ENCODE measurements around the gene NUP50. TPM values are rescaled to one million over a fixed set of nuclear protein-coding genes. Genes with fewer than 3 reads are reported as not detected.

NUP50 gene
- total RNA-seq, 3 donors from 2014 or later: 42.5 to 80.7 (median 65.7) TPM

DNA sequence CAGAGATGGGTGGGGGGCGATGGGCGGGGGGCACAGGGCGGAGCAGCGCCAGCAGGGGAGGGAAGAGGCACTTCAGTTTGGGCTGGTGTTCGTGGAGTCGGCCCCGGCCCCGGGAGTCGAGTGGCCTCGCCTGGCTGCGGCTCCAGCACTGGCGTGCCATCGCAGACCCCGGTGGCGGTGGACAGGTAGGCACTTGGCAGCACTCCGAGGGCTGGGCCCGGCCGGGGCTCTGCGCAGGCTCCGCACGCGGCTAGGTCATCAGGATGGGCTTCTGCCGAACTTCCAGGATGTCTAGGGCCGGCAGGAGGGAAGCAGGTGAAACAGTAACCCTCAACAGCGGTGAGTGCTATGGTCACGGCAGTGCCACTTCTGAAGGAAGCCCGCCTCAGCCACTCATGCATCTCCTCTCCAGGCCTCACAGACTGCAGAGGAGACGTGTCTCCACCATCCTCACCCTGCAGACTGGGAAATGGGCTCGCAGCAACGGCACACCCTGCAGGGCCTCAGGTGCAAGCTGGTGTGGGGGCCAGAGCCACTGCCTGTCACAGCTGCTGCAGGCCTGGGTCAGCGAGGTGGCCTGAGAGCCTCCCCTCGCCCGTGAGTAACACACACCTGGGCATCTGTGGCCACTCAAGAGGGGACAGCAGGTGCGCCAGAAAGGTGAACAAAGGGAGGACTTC is 33.3 kb downstream of the NUP50 start:
- peak in 1 of 3 donors; percentile 40 for DNase-seq
- TF ChIP-seq, protein P1, sequence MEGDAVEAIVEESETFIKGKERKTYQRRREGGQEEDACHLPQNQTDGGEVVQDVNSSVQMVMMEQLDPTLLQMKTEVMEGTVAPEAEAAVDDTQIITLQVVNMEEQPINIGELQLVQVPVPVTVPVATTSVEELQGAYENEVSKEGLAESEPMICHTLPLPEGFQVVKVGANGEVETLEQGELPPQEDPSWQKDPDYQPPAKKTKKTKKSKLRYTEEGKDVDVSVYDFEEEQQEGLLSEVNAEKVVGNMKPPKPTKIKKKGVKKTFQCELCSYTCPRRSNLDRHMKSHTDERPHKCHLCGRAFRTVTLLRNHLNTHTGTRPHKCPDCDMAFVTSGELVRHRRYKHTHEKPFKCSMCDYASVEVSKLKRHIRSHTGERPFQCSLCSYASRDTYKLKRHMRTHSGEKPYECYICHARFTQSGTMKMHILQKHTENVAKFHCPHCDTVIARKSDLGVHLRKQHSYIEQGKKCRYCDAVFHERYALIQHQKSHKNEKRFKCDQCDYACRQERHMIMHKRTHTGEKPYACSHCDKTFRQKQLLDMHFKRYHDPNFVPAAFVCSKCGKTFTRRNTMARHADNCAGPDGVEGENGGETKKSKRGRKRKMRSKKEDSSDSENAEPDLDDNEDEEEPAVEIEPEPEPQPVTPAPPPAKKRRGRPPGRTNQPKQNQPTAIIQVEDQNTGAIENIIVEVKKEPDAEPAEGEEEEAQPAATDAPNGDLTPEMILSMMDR (IDR thresholded peaks at IDR 0.05): no peak
- intact Hi-C loops (cut with DNase I, micrococcal nuclease): no loop called here
- ATAC-seq: no peak
- Histone ChIP-seq H3K9me3 (no peaks in the 10 kb centered on the region), H3K36me3 (ENCODE audit: low read depth) (no peaks in the 10 kb centered on the region), H3K4me1 (ENCODE audit: low read depth) (no peaks in the 10 kb centered on the region), H3K4me3 (no peak overlapping the region)

DNA sequence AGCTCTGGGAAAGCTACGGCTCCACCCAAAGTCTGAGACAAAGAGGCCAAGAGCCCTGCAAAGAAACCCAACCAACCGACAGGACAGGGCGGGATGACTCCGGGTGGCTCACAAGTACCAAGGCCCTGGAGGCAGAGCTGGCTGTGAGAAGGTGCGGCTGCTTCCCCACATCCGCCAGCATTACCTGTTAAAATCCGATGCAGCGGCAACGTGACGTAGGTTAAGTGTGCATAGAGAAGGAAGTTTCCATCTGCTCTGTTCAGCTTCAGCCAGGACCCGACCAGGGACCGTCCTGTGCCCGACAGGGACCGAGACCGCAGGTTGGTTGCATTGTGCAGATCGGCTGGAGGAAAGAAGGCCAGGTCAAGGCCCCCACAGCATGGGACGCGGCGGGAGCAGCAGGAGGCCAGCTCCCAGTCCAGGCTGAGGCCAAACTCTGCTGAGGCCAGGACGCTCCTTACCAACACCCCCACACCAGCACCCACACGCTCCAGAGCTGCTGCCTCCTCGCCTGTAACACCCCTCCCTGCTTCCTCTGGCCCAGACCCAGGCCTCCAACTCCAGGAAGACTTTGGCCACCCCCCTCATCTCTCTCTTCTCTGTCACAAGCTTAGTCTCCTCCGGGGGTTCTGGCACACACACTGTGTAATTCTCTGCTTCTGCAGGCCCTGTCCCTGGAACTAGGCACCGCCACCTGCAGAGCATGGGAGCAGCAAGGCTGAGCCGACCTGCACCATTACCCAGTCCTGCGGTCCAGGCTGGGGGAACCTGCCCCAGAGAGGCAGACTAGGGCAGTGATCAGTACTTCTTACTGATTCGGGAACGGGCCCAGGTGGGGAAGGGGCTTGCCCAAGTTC is 34.1 kb downstream of the NUP50 start:
- intact Hi-C loops (cut with DNase I, micrococcal nuclease): no loop called here
- ATAC-seq (no peak), DNase-seq (peak in 1 of 3 donors; percentile 40)
- TF ChIP-seq, protein P1 (IDR thresholded peaks at IDR 0.05): no peak
- H3K4me1 ChIP-seq (ENCODE audit: low read depth): no peaks in the 10 kb centered on the region
- H3K9me3 ChIP-seq: no peaks in the 10 kb centered on the region
- H3K36me3 ChIP-seq (ENCODE audit: low read depth): no peaks in the 10 kb centered on the region
- no peak overlapping the region for H3K4me3 ChIP-seq

DNA sequence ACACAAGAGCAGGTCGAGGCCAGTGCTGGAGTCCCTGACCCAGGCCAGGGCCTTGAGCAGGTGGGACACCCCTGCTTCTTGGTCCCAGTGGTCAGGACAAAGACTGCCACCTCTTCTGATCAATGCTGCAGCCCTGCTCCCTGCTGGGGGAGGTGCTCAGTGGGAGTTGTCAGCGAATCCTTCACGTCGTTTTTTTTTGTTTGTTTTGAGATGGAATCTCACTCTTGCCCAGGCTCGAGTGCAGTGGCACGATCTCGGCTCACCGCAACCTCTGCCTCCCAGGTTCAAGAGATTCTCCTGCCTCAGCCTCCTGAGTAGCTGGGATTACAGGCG is 34.7 kb downstream of the NUP50 start:
- Histone ChIP-seq H3K4me1 (ENCODE audit: low read depth) (no peaks in the 10 kb centered on the region), H3K36me3 (ENCODE audit: low read depth) (no peaks in the 10 kb centered on the region), H3K4me3 (no peak overlapping the region), H3K9me3 (no peaks in the 10 kb centered on the region)
- TF ChIP-seq, protein P1 (IDR thresholded peaks at IDR 0.05): no peak
- intact Hi-C loops (cut with DNase I, micrococcal nuclease): no loop called here
- DNase-seq (no peak), ATAC-seq (no peak)

DNA sequence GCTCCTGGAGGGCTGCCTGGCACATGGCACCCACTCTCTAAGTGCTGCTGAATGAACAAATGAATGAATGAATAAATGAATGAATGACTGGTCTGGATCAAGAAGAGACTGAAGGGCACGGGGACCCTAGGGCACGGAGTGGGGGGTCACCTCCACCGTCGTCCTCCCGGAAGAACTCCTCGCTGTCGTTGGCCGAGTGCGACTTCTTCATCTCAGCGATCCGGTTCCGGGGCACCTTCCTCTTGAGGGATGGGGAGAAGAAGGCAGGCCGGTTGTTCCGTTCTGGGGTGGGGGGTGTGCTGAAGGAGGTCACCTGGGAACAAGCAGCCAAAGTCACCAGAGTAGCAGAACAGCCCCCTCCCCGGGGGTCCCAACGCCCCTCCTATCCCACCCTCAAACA is 36.0 kb downstream of the NUP50 start:
- no peak for ATAC-seq
- DNase-seq: no peak
- TF ChIP-seq, protein P1 (IDR thresholded peaks at IDR 0.05): no peak
- no peaks in the 10 kb centered on the region for H3K4me1 ChIP-seq (ENCODE audit: low read depth)
- intact Hi-C loops (cut with DNase I, micrococcal nuclease): no loop called here
- no peaks in the 10 kb centered on the region for H3K9me3 ChIP-seq
- no peak overlapping the region for H3K4me3 ChIP-seq
- H3K36me3 ChIP-seq (ENCODE audit: low read depth): no peaks in the 10 kb centered on the region

GRCh38 chr22:45200230-45200629 is 36.5 kb downstream of the NUP50 start:
- ATAC-seq: no peak
- DNase-seq: no peak
- intact Hi-C loops (cut with DNase I, micrococcal nuclease): no loop called here
- H3K4me3 ChIP-seq: no peak overlapping the region
- no peaks in the 10 kb centered on the region for H3K9me3 ChIP-seq
- H3K36me3 ChIP-seq (ENCODE audit: low read depth): no peaks in the 10 kb centered on the region
- no peaks in the 10 kb centered on the region for H3K4me1 ChIP-seq (ENCODE audit: low read depth)
- TF ChIP-seq, protein P1 (IDR thresholded peaks at IDR 0.05): no peak
